ENCODE measurements around the gene HARBI1.

The HARBI1 gene

DNA sequence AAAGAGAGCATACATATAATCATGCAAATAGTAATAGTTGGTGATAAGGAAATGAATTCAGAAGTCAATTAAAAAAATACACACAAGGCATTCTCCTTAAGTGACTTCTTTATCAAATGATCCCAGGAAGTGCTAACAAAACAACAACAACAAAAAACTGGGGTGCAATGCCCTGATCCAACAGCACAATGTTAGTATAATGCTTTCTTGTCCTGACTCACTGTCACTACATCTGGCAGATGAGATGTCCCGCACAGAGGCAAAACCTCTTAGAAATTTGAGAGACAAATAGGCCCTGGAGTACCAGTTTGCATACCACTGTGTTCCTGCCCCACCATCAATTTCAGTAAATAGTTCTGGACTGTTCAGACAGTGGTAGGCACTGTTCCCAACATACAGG is 12.2 kb downstream of the HARBI1 start:
- no peak overlapping the region for H3K27ac ChIP-seq
- TF ChIP-seq, protein P1, sequence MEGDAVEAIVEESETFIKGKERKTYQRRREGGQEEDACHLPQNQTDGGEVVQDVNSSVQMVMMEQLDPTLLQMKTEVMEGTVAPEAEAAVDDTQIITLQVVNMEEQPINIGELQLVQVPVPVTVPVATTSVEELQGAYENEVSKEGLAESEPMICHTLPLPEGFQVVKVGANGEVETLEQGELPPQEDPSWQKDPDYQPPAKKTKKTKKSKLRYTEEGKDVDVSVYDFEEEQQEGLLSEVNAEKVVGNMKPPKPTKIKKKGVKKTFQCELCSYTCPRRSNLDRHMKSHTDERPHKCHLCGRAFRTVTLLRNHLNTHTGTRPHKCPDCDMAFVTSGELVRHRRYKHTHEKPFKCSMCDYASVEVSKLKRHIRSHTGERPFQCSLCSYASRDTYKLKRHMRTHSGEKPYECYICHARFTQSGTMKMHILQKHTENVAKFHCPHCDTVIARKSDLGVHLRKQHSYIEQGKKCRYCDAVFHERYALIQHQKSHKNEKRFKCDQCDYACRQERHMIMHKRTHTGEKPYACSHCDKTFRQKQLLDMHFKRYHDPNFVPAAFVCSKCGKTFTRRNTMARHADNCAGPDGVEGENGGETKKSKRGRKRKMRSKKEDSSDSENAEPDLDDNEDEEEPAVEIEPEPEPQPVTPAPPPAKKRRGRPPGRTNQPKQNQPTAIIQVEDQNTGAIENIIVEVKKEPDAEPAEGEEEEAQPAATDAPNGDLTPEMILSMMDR (conservative IDR thresholded peaks at IDR 0.05): no peak
- TF ChIP-seq ZFX (IDR thresholded peaks at IDR 0.05): no peak

DNA sequence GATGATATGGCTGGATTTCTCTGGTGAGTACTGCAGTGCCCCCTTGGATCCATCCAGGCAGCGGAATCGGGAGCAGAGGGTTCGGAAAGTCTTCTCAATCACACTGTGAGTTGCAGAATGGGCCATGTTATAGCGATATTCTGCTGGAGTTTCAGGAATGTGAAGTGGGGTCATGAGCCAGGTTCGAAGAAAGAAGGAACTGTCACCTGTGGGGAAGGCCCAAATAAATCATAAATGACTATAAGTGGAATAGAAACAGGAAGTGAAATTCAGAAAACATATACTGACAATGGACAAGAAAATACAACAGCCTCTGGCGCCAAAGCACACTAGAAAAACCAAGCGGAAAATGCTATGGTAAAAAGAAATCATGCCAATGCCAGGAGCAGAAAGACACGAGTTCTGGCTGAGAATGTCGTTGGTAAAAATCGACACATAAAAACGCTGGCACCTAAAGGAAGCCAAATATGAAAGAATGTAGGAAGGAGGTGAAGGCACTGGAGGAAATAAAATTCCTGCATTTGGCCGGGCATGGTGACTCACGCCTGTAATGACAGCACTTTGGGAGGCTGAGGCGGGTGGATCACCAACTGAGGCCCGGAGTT is 13.2 kb downstream of the HARBI1 start:
- no peak for TF ChIP-seq ZFX (IDR thresholded peaks at IDR 0.05)
- TF ChIP-seq, protein P1 (conservative IDR thresholded peaks at IDR 0.05): no peak
- no peak overlapping the region for H3K27ac ChIP-seq

DNA sequence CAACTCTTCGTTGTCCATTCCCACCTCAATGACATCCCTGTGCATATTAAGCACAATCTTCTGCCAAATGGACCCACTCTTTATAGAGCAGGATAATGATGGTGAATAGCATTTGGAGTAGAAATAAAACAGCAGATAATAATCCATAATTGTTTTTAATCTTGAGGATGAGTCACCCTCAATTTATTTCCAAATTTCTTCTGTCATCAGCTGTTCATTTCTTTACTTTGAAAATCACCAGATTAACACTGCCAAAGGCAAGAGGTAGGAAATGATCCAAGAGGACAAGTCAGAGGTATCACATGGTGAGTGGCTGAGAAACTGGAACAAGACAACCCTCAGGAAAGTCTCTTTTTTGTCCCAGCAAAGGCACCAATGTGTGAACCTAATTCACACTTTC is 15.9 kb downstream of the HARBI1 start:
- TF ChIP-seq ZFX (IDR thresholded peaks at IDR 0.05): no peak
- TF ChIP-seq, protein P1 (conservative IDR thresholded peaks at IDR 0.05): no peak
- H3K27ac ChIP-seq: no peak overlapping the region

DNA sequence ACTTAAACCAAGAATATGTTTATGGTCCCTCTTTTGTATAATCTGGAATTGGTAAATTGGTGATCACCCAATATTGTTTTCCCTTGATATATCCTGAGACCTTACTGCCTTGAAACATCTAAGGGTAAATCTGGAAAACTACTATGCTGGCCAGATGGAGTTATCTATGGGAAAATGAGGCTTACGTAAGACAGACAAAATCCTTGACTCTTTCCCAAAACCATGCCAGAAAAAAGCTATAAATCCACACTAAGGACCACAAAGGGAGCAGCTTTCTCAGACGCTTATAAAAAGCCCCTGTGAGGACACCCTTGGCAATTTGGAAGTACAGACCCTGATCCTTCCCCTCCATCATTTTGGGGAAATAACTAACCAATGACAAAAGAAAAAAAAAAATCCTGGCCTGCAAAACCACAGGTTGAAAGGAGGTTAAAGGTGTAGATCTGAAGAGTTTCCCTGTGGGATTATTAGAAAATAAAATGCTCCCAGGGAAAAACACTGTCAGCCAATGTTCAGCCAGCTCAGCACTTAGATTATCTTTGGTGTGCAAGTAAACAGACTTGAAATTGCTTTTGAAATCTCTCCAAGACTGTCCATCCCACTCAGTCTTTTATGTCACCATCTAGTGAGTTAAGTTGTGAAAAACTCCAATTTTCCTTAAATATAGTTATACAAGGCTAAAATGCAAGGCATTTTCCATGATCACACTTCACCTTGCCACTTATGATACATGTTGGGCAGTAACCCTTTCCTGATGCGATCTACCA is 16.6 kb downstream of the HARBI1 start:
- H3K27ac ChIP-seq: no peak overlapping the region
- no peak for TF ChIP-seq ZFX (IDR thresholded peaks at IDR 0.05)
- TF ChIP-seq, protein P1 (conservative IDR thresholded peaks at IDR 0.05): no peak

DNA sequence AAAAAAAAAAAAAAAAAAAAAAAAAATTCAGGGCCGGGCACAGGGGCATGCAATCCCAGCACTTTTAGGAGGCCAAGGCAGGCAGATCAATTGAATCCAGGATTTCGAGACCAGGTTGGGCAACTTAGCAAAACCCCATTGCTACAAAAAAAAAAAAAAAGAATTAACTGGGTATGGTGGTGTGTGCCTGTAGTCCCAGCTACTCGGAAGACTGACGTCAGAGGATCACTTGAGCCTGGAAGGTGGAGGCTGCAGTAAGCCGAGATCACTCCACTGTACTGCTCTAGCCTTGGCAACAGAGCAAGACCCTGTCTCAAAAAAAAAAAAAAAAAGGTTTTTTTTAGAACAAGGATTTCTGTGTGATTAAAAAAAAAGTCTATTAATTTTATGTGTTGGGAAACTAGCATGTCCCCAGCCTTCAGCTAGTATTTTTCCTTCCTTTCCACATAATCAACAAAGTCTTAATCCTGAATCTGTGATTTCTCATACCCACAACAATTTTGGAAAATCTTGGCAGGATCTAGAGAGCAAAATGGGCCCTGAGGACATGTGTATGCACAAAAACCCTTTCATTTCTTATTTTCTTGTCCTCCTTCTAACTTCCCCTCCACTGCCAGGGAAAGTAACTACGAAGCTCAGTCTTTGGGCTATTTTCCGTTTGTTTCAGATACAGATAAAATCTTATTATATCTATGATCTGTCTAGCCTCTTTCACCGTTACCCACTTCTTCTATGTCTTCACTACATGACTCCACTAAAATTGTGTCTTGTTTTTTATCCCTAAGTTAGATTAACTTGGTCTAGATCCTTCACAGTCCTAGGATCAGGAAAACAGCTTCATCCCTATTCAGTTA is 17.5 kb downstream of the HARBI1 start:
- TF ChIP-seq, protein P1 (conservative IDR thresholded peaks at IDR 0.05): no peak
- TF ChIP-seq ZFX (IDR thresholded peaks at IDR 0.05): no peak
- H3K27ac ChIP-seq: no peak overlapping the region

DNA sequence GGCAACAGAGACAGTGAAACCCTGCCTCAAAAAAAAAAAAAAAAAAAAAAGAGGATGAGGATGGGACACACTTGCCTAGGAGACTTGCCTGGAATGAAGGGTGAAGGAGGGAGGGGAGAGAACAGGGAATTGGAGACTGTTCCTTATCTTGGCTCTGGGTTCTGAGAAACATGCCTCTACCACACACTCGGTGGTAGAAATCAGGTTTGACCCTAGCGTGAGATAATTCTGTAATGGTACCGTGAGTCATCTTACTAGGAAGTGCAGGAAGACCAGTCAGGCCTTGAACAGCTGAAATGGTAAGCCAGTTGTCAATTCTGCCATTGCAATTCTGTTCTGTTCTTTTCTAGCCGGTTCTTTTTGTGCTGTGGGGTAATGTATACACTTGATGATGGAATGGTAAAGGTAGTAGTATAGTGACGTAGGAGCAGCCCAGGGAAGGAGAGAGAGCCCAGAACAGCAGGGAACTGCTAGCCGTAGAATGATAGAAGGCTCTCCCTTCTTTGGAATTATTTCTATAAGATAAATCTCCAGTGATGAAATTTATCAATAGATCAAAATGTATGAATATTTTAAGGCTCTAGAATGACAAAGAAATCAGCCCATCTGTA is 19.3 kb downstream of the HARBI1 start:
- H3K27ac ChIP-seq: no peak overlapping the region
- TF ChIP-seq, protein P1 (conservative IDR thresholded peaks at IDR 0.05): no peak
- TF ChIP-seq ZFX (IDR thresholded peaks at IDR 0.05): no peak
